Measurements from ENCODE around the gene M1AP. TPM values are rescaled to one million over a fixed set of nuclear protein-coding genes. Genes with fewer than 3 reads are reported as not detected.

M1AP gene
- total RNA-seq, 4 donors from 2014 or later: 0.56 to 1.8 (median 0.91) TPM

DNA sequence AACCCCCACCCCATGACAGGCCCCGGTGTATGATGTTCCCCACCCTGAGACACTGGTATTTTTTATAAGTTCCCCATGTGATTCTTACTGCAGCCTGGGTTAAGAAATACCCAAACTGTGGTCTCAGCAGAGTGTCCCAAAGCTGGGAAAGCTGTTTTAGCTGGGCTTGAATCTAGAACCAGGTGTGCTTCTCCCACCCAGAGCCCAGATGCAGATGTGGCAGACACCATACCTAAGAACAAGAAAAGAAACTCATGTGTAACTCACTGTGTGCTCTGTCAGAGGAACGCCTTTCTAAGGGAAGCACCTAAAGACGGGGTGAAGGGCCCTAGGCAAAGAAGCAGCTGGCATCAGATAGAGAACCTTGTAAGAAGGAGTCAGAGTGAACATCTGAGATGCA is 69.7 kb downstream of the M1AP start:
- TF ChIP-seq CTCF (IDR thresholded peaks at IDR 0.05): no peak
- no peak for ATAC-seq (ENCODE audit: low FRiP score)
- no peak for DNase-seq (ENCODE audit: low spot score)

GRCh38 chr2:74577448-74577847 is 70.7 kb downstream of the M1AP start:
- no peak for TF ChIP-seq CTCF (IDR thresholded peaks at IDR 0.05)
- no peak for ATAC-seq (ENCODE audit: low FRiP score)
- DNase-seq (ENCODE audit: low spot score): no peak

DNA sequence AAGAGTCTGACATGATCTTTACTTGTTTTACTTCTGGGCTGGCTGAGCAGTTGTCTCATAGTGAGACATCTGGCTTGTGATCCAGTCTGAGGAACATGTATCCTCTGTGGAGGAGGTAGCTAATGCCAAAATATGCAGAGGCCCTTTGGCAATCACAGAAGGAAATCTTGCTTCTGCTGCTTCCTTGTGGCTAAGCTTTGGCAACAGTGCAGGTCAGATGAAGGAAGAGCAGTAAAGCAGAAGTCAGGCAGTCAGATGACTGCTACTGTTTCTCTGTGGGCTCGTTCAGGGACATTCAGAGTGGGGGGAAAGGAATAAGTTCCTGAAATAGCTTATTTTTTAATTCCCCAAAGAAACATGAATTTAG is 71.3 kb downstream of the M1AP start:
- TF ChIP-seq CTCF (IDR thresholded peaks at IDR 0.05): no peak
- DNase-seq (ENCODE audit: low spot score): no peak
- peak; percentile 92 for ATAC-seq (ENCODE audit: low FRiP score)

DNA sequence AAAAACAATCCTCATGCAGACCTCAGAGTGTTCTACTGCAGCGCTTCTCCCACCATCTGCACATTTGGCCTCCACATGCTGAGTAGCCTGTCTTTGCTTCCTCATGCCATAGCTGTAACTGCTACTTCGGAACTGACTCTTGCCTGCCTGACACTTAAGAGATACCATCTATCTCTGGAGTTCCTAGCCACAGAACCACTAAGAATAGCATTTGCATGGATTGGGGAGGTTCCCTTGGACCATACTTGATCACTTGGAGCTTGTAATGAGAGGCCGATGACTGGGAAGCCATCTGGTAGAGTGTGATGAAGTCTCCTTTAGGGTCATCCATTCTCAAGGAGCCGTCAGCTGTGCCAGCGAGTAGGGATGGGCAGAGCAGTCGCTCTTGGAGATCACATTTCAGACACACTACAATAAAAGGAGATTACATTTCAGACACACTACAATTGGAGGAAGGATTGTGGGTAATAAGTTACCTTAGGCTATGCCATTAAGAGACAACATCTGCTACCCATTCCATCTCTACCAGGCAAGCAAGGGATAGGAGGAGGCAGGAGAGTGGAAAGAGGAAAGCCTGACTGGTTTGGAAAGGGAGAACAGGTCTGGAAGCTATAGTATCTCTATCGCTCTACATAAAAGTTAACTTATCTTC is 71.8 kb downstream of the M1AP start:
- no peak for TF ChIP-seq CTCF (IDR thresholded peaks at IDR 0.05)
- peak; percentile 20 for ATAC-seq (ENCODE audit: low FRiP score)

DNA sequence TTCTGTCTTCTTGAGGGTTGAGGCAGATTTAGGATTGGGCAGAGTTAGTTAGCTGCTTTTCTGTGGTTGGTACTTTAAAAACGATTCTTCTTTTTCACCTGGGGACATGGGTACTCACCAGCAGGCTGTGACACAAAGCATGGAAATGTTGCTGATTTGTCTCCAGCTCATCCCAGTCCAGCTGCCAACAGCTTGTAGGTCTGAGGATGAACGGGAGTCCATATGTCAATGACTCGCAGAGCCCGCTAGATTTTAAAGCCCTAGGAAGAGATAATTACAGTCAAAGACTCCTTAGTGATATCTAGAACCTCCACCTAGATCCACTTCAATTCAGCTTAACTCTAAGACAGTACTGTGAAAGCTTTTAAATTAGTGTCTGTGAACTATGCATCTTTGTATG is 72.8 kb downstream of the M1AP start:
- no peak for ATAC-seq (ENCODE audit: low FRiP score)
- TF ChIP-seq CTCF (IDR thresholded peaks at IDR 0.05): no peak
- DNase-seq (ENCODE audit: low spot score): no peak

More for the DNA sequence above, 71.8 kb downstream of the M1AP start:
- no peak for DNase-seq (ENCODE audit: low spot score)

DNA sequence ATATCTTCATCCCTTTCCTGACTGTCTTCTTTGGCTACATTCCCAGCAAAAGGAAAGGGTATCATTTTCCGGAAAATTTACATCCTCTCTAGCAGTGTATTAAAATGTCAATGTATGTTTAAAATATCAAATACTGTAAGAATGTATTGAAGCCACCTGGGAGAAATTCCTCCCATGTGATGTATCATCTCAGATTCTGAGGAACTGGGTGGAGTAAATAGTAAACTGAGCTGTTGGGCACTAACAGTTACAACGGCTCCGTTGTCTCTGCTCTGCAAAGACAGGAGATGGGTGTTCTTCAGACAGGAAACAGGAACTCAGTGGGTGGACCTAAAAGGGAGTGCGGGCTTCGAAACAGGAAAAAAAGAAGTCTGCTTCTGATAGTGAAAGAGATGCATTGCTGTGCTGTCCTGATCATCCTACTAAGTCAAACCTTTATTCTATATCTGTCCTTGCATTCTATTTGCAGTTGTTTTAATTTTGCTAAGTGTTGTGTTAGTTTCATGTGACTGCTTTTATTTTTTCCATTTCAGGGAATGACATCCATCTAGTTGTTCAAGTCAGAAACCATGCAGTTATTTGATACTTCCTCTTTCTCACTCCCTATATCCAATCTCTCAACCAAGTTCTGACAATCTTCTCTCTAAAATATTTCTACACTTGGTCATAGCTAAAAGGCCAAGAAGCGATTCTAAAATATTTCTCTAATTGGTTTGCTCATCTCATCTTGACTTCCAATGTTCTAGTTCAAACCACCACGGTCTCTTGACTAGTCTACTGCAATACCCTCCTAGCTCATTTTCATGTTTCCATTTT is 74.2 kb downstream of the M1AP start:
- ATAC-seq (ENCODE audit: low FRiP score) (no peak), DNase-seq (ENCODE audit: low spot score) (no peak)
- TF ChIP-seq CTCF (IDR thresholded peaks at IDR 0.05): no peak
